Measurements from ENCODE around the gene RUFY1.
"Not testable (repeated sequence)": the region's sequence is repeated elsewhere in the genome, so short reads cannot be mapped to it uniquely, and the experiment has no call there.

Gene RUFY1

DNA sequence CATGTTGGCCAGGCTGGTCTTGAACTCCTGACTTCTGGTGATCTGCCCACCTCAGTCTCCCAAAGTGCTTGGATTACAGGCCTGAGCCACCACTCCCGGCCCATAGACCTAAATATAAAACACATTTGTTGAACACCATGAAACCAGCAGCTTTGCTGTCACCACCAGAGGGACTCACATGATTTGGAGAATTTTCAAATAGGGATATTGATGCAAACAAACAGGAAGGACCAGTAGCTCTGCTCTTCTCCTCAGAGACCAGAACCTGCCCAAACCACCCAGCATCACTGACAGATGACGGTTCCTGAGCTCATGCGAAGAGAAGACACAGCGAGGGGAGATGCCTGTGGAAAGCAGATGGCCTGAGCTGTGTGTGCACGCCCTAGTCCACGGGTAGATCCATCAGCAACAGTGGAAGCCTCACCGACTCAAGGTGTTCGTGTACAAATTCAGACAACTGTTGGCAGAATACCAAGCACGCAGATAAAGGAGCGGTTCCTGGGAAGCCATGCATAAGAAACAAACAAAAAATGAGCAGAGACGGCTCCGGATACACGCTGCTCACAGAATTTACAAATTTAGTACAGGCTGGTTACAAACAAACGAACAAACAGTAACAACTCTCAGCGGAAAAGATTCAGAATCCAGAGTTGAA lies 30.8 kb upstream of the RUFY1 start:
- not testable (repeated sequence) for H2AFZ ChIP-seq (ENCODE audit: low read depth, low read length, severe bottlenecking); H3K27ac ChIP-seq (ENCODE audit: low read depth, low read length); H3K4me2 ChIP-seq (ENCODE audit: low read depth, low read length, poor library complexity, severe bottlenecking); H3K9me3 ChIP-seq (ENCODE audit: insufficient read depth, low read length); H4K20me1 ChIP-seq (ENCODE audit: low read depth, low read length); H3F3A ChIP-seq (ENCODE audit: insufficient read depth); H3K9ac ChIP-seq (ENCODE audit: low read length); H3K9me2 ChIP-seq (replicated peaks; ENCODE audit: insufficient read depth, low read length); H3K4me3 ChIP-seq (ENCODE audit: insufficient read depth, low read length, poor library complexity, severe bottlenecking); H3K79me2 ChIP-seq (ENCODE audit: insufficient read depth, low read length); H3K27me3 ChIP-seq (ENCODE audit: low read length); H3K36me3 ChIP-seq (ENCODE audit: low read length)

DNA sequence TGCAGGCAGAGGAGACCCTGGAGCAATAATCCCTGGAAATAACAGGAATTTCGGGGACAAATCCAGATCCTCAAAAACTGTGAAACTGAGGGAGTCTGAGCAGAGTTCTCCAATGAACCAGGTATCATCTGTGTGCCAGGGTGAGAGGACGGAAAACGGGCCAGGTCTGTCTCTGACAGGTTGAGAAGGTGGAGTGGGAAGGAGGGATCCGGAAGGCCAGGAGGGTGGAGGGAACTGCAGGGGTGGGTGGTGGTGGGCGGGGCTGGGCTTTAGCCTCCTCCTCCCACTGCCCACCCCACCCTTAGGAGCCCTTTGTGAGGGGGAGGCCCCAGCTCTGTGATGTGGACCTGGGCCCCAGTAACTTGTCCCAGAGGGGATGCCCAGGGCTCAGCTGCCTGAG lies 28.2 kb upstream of the RUFY1 start:
- not testable (repeated sequence) for H3K27me3 ChIP-seq (ENCODE audit: low read length); H3K36me3 ChIP-seq (ENCODE audit: low read length); H3K79me2 ChIP-seq (ENCODE audit: insufficient read depth, low read length); H3K27ac ChIP-seq (ENCODE audit: low read depth, low read length); H3K9me3 ChIP-seq (ENCODE audit: insufficient read depth, low read length); H4K20me1 ChIP-seq (ENCODE audit: low read depth, low read length); H3K9me2 ChIP-seq (replicated peaks; ENCODE audit: insufficient read depth, low read length); H2AFZ ChIP-seq (ENCODE audit: low read depth, low read length, severe bottlenecking); H3K4me2 ChIP-seq (ENCODE audit: low read depth, low read length, poor library complexity, severe bottlenecking); H3K9ac ChIP-seq (ENCODE audit: low read length); H3F3A ChIP-seq (ENCODE audit: insufficient read depth); H3K4me3 ChIP-seq (ENCODE audit: insufficient read depth, low read length, poor library complexity, severe bottlenecking)

DNA sequence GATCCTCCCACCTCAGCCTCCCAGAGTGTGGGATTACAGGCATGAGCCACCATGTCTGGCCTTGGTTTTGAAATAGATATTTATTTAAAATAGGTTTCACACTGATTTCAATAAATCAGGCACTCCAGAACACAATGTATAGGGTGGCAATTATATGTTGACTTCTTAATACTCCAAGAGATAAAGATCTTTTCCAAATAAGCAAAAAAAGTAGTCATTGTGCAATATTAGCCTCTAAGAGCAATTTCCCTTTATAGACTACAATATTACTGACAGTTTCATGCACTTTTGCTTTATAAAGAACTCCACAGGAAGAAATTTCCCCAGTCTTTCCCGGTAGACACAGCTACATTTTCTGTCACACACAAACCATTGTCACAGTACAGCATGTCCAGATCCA lies 23.4 kb upstream of the RUFY1 start:
- Histone ChIP-seq H3K79me2 (ENCODE audit: insufficient read depth, low read length) (no peaks in the 10 kb centered on the region), H3F3A (ENCODE audit: insufficient read depth) (no peaks in the 10 kb centered on the region), H3K27ac (ENCODE audit: low read depth, low read length) (no peak overlapping the region), H2AFZ (ENCODE audit: low read depth, low read length, severe bottlenecking) (no peak overlapping the region), H3K9me3 (ENCODE audit: insufficient read depth, low read length) (no peaks in the 10 kb centered on the region), H3K4me3 (ENCODE audit: insufficient read depth, low read length, poor library complexity, severe bottlenecking) (no peak overlapping the region), H3K4me2 (ENCODE audit: low read depth, low read length, poor library complexity, severe bottlenecking) (no peak overlapping the region), H3K27me3 (ENCODE audit: low read length) (no peaks in the 10 kb centered on the region), H3K9me2 (replicated peaks; ENCODE audit: insufficient read depth, low read length) (no peaks in the 10 kb centered on the region), H4K20me1 (ENCODE audit: low read depth, low read length) (no peaks in the 10 kb centered on the region), H3K9ac (ENCODE audit: low read length) (no peak overlapping the region), H3K36me3 (ENCODE audit: low read length) (no peaks in the 10 kb centered on the region)
- TF ChIP-seq, protein P1, sequence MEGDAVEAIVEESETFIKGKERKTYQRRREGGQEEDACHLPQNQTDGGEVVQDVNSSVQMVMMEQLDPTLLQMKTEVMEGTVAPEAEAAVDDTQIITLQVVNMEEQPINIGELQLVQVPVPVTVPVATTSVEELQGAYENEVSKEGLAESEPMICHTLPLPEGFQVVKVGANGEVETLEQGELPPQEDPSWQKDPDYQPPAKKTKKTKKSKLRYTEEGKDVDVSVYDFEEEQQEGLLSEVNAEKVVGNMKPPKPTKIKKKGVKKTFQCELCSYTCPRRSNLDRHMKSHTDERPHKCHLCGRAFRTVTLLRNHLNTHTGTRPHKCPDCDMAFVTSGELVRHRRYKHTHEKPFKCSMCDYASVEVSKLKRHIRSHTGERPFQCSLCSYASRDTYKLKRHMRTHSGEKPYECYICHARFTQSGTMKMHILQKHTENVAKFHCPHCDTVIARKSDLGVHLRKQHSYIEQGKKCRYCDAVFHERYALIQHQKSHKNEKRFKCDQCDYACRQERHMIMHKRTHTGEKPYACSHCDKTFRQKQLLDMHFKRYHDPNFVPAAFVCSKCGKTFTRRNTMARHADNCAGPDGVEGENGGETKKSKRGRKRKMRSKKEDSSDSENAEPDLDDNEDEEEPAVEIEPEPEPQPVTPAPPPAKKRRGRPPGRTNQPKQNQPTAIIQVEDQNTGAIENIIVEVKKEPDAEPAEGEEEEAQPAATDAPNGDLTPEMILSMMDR (IDR thresholded peaks at IDR 0.05; ENCODE audit: insufficient read depth, low read length, poor library complexity, severe bottlenecking) = no peak
- TF ChIP-seq EZH2phosphoT487 (conservative IDR thresholded peaks at IDR 0.05; ENCODE audit: low read length) = no peak

DNA sequence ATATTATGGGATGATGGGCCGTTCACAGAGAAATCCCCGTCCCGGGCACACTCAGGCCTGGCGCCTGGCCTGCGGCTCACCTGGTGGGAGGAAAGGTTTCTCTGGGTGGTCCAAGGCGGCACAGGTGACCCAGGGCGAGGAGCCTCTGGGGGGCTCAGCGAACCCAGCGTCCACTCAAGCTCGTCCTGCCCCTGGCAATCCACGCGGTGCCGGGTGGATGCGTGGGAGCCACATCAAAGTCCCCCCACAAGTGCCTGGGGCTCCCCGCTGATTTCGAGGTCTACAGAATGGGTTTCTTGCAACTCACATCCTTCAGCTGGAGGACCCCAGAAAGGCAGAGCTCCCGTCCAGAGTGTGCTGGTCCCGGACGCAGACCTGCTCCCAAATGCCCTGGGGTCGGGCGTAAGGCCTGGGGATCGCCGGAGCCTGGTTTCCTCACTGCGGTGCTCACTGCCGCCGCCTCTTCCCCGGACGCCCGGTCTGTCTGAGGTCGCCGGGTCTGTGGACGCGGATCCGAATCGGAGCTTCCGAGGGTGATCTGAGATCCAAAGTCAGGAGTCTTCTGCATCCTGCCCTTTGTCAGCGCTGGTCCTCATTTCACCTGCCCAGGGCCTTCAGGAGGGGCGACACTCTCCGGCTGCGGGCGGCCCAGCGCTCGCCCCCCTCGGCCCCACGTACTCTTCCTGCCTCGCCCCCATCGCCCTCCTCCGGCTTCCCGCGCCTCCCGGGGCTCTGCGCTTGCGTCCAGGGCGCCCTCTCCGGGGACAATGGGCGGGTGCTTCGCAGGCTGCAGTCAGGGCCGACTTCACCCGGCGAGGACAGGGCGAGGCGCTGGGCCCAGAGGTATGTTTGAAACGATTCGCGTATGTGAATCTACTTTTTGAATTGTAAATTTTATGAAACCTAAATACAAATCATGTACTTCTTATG lies 20.0 kb upstream of the RUFY1 start:
- Histone ChIP-seq H3K9me3 (ENCODE audit: insufficient read depth, low read length) (no peaks in the 10 kb centered on the region), H3K9ac (ENCODE audit: low read length) (0 out of 2 replicates have a peak overlapping the region, but pooled peaks have one; percentile 20), H3K36me3 (ENCODE audit: low read length) (no peaks in the 10 kb centered on the region), H3K4me2 (ENCODE audit: low read depth, low read length, poor library complexity, severe bottlenecking) (peak overlapping the region; percentile 42), H3F3A (ENCODE audit: insufficient read depth) (no peaks in the 10 kb centered on the region), H3K27me3 (ENCODE audit: low read length) (no peaks in the 10 kb centered on the region), H4K20me1 (ENCODE audit: low read depth, low read length) (no peaks in the 10 kb centered on the region), H3K27ac (ENCODE audit: low read depth, low read length) (no peak overlapping the region), H3K4me3 (ENCODE audit: insufficient read depth, low read length, poor library complexity, severe bottlenecking) (no peak overlapping the region), H2AFZ (ENCODE audit: low read depth, low read length, severe bottlenecking) (peak overlapping the region; percentile 64), H3K9me2 (replicated peaks; ENCODE audit: insufficient read depth, low read length) (no peaks in the 10 kb centered on the region), H3K79me2 (ENCODE audit: insufficient read depth, low read length) (no peaks in the 10 kb centered on the region)
- TF ChIP-seq EZH2phosphoT487 (conservative IDR thresholded peaks at IDR 0.05; ENCODE audit: low read length) = no peak
- TF ChIP-seq, protein P1 (IDR thresholded peaks at IDR 0.05; ENCODE audit: insufficient read depth, low read length, poor library complexity, severe bottlenecking) = no peak
